NCI-H2227 (cell line): ENCODE data around the gene STPG3.
A peak's percentile ranks its signal among the peaks of the same experiment; 100 is the strongest.

Source experiments
- DNase-seq: peaks from one replicate; lab custom pipeline; 2025; ENCODE audit not compliant: unreplicated experiment; lab: John Stamatoyannopoulos, UW

STPG3 gene

GRCh38 chr9:137244486-137245449 is 6.3 kb upstream of the STPG3 start:
- no peak for DNase-seq

- DNase-seq = no peak
Measured at GRCh38 chr9:137245450-137246421, 5.3 kb upstream of the STPG3 start.

GRCh38 chr9:137247135-137247915 is 3.8 kb upstream of the STPG3 start:
- no peak for DNase-seq

GRCh38 chr9:137247916-137248175 is 3.2 kb upstream of the STPG3 start:
- no peak for DNase-seq

- no peak for DNase-seq
Measured at GRCh38 chr9:137250329-137251193, 525 bp upstream of the STPG3 start.

- DNase-seq = no peak
Measured at GRCh38 chr9:137251490-137252268, 593 bp downstream of the STPG3 start.

- no peak for DNase-seq
Measured at GRCh38 chr9:137252555-137253506, 1.7 kb downstream of the STPG3 start.

GRCh38 chr9:137253717-137254623 is 2.9 kb downstream of the STPG3 start:
- DNase-seq = no peak

GRCh38 chr9:137254624-137255447 is 3.8 kb downstream of the STPG3 start, which contains the start of gene NELFB:
TSS of gene NELFB (plus strand) at chr9:137255327.
- peak; percentile 92 for DNase-seq

- peak; percentile 72 for DNase-seq
Measured at GRCh38 chr9:137255448-137256114, 4.5 kb downstream of the STPG3 start.

GRCh38 chr9:137256362-137256761 is 5.3 kb downstream of the STPG3 start:
- no peak for DNase-seq

- no peak for DNase-seq
Measured at GRCh38 chr9:137256856-137257255, 5.8 kb downstream of the STPG3 start.

GRCh38 chr9:137262173-137262908 is 11.3 kb downstream of the STPG3 start:
- peak; percentile 15 for DNase-seq

- no peak for DNase-seq
Measured at GRCh38 chr9:137262909-137263285, 11.8 kb downstream of the STPG3 start.

- no peak for DNase-seq
Measured at GRCh38 chr9:137263506-137263905, 12.4 kb downstream of the STPG3 start.
